Activated T-helper 17 cell treated with anti-CD3 and anti-CD28 coated beads, Interleukin-2, amount 50 U/mL, for 72 hours (primary cell): Measurements from ENCODE around the gene CCNY. TPM values are rescaled to one million over a fixed set of nuclear protein-coding genes. Genes with fewer than 3 reads are reported as not detected.

Experiments used
- ATAC-seq: fragments of 150-1000 bp; cut with Tn5 transposase; replicated peaks from 2 replicates; pipeline ENCODE4 v1.10.0; 2021; ENCODE audit warnings: mild to moderate bottlenecking, moderate library complexity
- H3K27ac Mint-ChIP-seq: one replicate; pipeline ENCODE4 v1.8.0; 2022; ENCODE audit warnings: mixed read lengths
- H3K27me3 Mint-ChIP-seq: one replicate; pipeline ENCODE4 v1.8.0; 2022; ENCODE audit warnings: mixed read lengths
- H3K36me3 Mint-ChIP-seq: one replicate; pipeline ENCODE4 v1.8.0; 2022; ENCODE audit warnings: low read depth, mild to moderate bottlenecking, mixed read lengths
- H3K4me1 Mint-ChIP-seq: one replicate; pipeline ENCODE4 v1.8.0; 2022; ENCODE audit warnings: mixed read lengths
- H3K4me3 Mint-ChIP-seq: one replicate; pipeline ENCODE4 v1.8.0; 2022; ENCODE audit warnings: mild to moderate bottlenecking, mixed read lengths
- H3K9me3 Mint-ChIP-seq: one replicate; pipeline ENCODE4 v1.8.0; 2022; ENCODE audit warnings: mixed read lengths
- total RNA-seq, 2 donors: library from RNA; stranded (reverse); gene quantifications; one replicate each; pipeline ENCODE4 v1.2.3, GENCODE V29; 2022

Gene CCNY
- total RNA-seq, 2 donors from 2014 or later: 29.4 to 42.3 TPM

DNA sequence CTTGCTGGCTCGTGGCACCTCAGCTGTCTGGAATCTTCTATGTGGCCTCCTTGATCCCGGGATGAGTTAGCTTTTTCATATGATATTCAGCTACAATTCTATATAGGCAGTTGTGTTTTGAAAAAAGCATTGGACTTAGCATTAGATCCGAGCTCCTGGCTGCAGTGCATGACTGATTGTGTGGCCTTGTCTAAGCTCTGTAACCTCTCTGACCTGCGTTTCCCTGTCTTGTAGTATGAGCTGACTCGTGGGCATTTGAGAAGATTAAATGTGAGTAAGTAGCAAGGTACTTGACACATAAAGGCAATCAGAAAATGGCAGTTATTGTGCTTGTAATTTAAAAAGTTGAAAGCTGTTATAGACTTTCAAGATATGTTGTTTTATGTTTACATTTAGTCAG is 85.9 kb downstream of the CCNY start:
- peaks cover 5% of the 10 kb centered on the region for H3K36me3 Mint-ChIP-seq
- H3K4me3 Mint-ChIP-seq: no peak overlapping the region
- ATAC-seq: no peak
- no peak overlapping the region for H3K27ac Mint-ChIP-seq
- H3K27me3 Mint-ChIP-seq: no peaks in the 10 kb centered on the region
- H3K9me3 Mint-ChIP-seq: no peaks in the 10 kb centered on the region
- H3K4me1 Mint-ChIP-seq: peaks cover 38% of the 10 kb centered on the region

DNA sequence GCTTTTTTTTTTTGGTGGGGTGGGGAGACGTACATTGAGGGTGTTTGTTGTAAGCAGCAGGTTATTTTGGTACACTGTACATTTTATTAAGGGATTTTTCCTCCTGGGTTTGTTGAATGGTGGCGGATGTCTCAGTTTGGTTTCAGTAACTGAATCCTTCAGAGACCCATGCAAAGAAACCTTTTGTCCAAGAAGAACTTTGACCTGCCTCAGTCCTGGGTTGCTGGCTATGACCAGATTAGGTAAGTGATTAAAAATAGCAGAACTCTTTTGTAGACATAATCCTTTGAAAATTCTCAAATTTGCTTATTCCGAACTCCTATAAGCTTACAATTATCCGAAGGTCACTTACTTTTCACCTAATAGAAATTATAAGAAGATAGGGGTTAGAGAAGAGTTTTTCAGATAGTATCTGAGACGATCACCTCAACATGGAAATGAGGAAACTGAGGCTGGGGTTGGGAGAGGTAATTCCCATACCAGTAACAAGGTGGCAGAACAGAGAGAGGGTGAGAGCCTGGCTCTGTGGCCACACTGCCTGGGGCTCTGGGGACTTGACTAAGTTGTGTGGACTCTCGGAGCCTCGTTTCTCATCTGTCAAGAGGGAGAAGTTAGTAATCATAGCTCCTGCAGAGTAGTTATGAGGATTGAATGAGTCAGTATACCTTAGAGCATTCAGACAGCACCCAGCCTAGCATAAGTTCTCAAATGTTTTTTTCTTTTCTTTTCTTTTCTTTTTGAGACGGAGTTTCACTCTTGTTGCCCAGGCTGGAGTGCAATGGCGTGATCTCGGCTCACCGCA is 87.4 kb downstream of the CCNY start:
- no peak for ATAC-seq
- no peaks in the 10 kb centered on the region for H3K27me3 Mint-ChIP-seq
- H3K4me3 Mint-ChIP-seq: no peak overlapping the region
- H3K27ac Mint-ChIP-seq: no peak overlapping the region
- H3K4me1 Mint-ChIP-seq: peaks cover 35% of the 10 kb centered on the region
- peaks cover 5% of the 10 kb centered on the region for H3K36me3 Mint-ChIP-seq
- no peaks in the 10 kb centered on the region for H3K9me3 Mint-ChIP-seq

DNA sequence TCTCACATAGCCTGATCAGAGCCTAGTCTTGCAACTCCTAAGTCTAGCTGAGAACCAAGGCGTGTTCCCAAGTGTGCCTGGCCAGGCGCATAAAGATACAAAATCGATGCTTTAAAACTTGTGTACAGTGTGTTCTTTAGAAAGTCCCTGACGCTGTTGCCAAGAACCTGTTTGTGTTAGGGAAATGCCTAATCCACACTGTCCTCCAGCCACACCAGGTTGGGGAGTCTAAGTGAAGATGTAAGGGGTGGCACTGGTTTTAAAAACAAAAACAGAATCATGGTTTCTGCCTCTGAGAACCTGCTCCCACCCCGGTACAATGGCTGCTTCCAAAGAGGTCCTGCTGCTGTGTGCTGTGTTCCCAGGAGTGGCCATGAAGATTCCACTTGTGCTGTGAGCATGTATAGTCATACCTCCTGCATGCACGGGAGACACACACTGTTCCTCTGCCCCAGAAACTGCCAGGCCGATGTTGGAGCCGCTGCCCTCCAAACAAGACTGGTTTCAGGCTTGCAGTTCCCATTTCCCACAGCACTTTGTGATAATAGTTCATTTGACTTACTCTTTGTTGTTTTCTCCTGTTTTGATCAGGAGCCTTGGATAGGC is 88.5 kb downstream of the CCNY start:
- Mint-ChIP-seq H3K27ac (no peak overlapping the region), H3K27me3 (no peaks in the 10 kb centered on the region), H3K9me3 (no peaks in the 10 kb centered on the region), H3K36me3 (no peaks in the 10 kb centered on the region), H3K4me3 (no peak overlapping the region), H3K4me1 (peaks cover 27% of the 10 kb centered on the region)
- ATAC-seq: no peak

DNA sequence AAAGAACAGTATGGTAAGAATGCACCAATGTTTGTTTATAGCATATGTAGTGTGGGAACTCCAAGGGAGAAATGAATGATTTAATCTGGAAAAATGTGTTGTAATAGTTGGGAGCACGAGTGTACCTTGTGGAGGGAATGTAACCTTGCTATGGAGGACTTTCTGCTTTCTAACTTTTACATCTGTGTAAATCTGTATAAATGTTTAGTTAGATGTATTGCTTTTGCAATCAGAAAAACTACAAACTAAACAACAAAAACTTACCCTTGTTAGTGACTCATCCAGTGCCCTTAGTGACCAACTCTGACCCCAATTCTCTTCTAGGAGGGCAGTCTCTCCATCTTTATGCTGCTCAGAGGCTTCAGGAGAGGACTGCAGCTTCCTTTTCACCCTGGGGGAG is 89.3 kb downstream of the CCNY start:
- no peaks in the 10 kb centered on the region for H3K27me3 Mint-ChIP-seq
- H3K4me3 Mint-ChIP-seq: no peak overlapping the region
- H3K9me3 Mint-ChIP-seq: no peaks in the 10 kb centered on the region
- no peak overlapping the region for H3K27ac Mint-ChIP-seq
- ATAC-seq: no peak
- peaks cover 24% of the 10 kb centered on the region for H3K4me1 Mint-ChIP-seq
- H3K36me3 Mint-ChIP-seq: no peaks in the 10 kb centered on the region

DNA sequence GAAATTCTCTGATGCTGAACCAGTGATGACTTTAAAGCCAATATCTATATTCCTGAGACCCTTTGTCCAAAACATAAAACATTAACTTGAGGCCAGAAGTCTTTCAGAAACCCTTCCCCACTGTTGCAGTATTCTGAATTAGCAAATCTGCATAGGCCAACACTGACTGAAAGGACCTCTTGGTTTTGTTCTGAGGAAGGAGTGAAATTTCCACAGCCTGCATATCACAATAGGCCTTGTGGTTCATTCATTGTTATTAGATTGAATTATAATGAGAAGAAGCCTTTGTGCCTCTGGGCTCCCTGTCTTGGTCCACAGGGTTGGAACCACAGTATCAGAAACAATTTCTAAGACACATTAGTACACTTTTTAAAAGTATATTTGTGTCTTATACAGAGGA is 90.3 kb downstream of the CCNY start:
- Mint-ChIP-seq H3K9me3 (no peaks in the 10 kb centered on the region), H3K27me3 (no peaks in the 10 kb centered on the region), H3K4me1 (peaks cover 22% of the 10 kb centered on the region), H3K27ac (no peak overlapping the region), H3K36me3 (no peaks in the 10 kb centered on the region), H3K4me3 (no peak overlapping the region)
- no peak for ATAC-seq

DNA sequence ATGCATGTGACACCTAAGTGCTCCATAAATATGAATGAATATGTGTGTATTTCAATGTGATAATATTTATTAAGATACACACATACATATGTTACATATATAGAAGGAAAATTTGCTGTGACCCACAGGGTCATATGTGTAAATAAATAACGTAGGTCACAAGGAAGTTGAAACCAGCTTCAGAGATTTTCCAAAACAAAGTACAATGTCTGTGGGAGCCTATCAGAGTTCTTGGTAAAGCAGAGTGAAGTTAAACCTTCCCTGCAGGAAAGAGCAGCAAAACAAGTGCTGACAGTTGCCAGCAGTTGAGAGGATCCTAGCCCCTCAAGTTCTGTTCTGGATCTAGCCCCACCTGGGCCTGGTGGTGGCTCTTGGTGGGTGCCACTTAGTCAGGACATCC is 91.2 kb downstream of the CCNY start:
- Mint-ChIP-seq H3K27ac (no peak overlapping the region), H3K27me3 (no peaks in the 10 kb centered on the region), H3K9me3 (no peaks in the 10 kb centered on the region), H3K36me3 (no peaks in the 10 kb centered on the region), H3K4me3 (no peak overlapping the region), H3K4me1 (peaks cover 20% of the 10 kb centered on the region)
- no peak for ATAC-seq

DNA sequence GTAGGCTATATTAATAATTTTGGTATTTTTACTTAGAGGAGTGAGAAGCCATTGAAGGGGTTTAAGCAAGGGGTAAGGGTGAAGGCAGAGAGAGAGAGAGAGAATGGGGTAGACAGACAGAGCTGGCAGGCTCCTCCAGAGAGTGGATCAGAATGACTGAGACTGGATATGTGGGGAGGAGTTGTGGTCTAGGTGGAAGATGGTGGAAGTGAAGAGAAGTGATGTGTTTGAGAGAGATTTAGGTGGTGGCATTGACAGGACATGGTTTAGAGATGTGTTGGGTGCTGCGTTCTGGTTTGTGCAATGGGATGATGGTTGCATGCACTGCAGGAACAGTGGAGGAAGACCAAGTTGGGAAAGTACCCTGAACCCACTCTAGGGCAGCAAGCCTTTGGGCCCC is 92.2 kb downstream of the CCNY start:
- Mint-ChIP-seq H3K9me3 (no peaks in the 10 kb centered on the region), H3K36me3 (no peaks in the 10 kb centered on the region), H3K27me3 (no peaks in the 10 kb centered on the region), H3K4me3 (no peak overlapping the region), H3K27ac (peak overlapping the region; percentile 31), H3K4me1 (peaks cover 20% of the 10 kb centered on the region)
- peak; percentile 66 for ATAC-seq

DNA sequence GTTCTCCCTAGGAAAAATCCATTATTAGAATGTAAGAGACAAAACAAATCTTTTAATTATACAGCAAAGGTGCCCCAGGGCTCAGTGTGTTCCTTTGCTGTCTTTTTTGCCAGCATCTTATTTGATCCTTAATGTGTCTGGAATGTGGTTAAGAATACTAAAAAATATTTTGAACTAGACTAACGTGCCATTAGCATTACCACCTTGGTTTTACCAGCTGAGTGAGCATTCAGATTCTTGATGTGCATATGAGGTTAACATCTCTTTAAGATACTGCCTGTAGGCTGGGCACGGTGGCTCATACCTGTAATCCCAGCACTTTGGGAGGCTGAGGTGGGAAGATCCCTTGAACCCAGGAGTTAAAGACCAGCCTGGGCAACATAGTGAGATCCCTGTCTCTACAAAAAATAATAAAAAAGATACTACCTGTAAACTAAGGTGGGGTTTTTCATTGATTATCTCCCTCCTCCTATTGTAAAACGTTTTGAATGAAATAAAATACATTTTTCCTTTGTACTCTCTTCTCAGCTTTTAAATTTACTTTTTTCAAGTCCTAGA is 96.6 kb downstream of the CCNY start:
- H3K9me3 Mint-ChIP-seq: peaks cover 5% of the 10 kb centered on the region
- H3K4me1 Mint-ChIP-seq: peaks cover 34% of the 10 kb centered on the region
- H3K36me3 Mint-ChIP-seq: peaks cover 29% of the 10 kb centered on the region

DNA sequence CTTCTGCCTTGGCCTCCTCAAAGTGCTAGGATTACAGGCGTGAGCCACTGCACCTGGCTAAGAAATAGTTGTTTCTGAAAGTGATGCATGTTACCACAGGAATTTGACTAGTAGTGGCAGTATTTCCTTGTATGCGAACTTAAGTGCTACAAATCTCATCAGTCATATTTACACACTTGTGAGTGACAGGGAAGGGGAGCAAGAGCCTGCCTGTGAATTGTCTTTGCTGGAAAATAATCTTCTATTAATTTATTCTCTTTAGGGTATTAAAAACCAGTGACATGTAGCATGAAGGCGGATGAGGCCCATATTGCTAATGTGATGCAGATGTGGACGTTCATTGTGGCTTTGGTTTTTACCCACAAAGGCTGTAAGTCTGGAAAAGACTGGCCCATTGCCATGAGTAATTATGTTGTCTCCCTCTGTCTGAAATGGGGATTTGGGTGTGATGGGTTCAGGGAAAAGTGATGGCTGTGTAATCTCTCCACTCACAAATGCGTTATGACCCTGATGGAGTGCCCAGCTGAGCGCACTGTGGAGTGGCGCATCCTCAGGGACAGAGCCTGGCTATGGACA is 97.6 kb downstream of the CCNY start:
- ATAC-seq: peak; percentile 83

More for the DNA sequence above, 96.6 kb downstream of the CCNY start:
- H3K4me3 Mint-ChIP-seq: no peak overlapping the region
- ATAC-seq: no peak
- no peaks in the 10 kb centered on the region for H3K27me3 Mint-ChIP-seq
- no peak overlapping the region for H3K27ac Mint-ChIP-seq

DNA sequence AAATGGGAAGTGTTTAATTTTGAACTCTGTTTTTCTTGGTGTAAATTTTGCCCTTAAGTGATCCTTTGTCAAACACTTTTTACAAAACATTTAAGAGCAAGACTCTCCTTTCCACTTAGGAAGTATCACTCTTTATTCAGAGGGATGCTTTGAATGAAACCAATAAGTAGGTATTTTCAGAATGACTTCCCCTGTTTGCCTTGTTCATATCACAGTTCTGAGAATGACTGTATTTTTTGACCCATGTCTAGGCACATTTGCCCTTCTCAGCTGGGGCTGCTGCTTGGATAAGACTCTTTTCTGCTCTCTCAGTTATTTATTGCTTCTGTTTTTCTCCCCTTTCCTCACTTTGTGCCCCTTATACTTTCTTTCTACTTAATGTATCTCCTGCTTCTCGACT is 98.2 kb downstream of the CCNY start:
- peaks cover 16% of the 10 kb centered on the region for H3K9me3 Mint-ChIP-seq
- peak overlapping the region; percentile 49 for H3K4me3 Mint-ChIP-seq
- H3K4me1 Mint-ChIP-seq: peaks cover 34% of the 10 kb centered on the region
- ATAC-seq: peak; percentile 87
- H3K27me3 Mint-ChIP-seq: no peaks in the 10 kb centered on the region
- H3K27ac Mint-ChIP-seq: peak overlapping the region; percentile 86
- peaks cover 39% of the 10 kb centered on the region for H3K36me3 Mint-ChIP-seq

More for the DNA sequence above, 97.6 kb downstream of the CCNY start:
- H3K36me3 Mint-ChIP-seq: peaks cover 35% of the 10 kb centered on the region
- peak overlapping the region; percentile 86 for H3K27ac Mint-ChIP-seq
- peaks cover 10% of the 10 kb centered on the region for H3K9me3 Mint-ChIP-seq
- H3K4me1 Mint-ChIP-seq: peaks cover 30% of the 10 kb centered on the region
- H3K27me3 Mint-ChIP-seq: no peaks in the 10 kb centered on the region
- H3K4me3 Mint-ChIP-seq: peak overlapping the region; percentile 49

DNA sequence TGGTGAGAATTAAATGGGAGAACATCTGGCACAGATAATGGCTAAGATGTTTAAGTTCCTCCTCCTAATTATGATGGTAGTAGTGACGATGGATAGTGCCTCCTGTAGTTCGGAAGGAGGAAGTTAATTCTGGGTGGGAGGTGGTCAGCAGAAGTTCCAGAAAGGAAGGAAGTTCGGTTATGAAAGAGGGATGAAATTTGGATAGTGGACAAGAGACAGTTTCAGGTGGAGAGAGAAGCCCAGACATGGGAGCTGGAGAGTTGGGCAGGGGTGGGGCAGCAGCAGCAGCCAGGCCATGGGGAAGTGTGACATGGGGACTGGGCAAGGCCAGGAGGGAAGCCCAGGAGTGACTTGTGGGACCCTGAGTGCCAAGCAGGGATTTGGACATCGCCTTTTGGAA is 99.5 kb downstream of the CCNY start:
- H3K27ac Mint-ChIP-seq: peak overlapping the region; percentile 52
- H3K9me3 Mint-ChIP-seq: peaks cover 17% of the 10 kb centered on the region
- no peak overlapping the region for H3K4me3 Mint-ChIP-seq
- no peaks in the 10 kb centered on the region for H3K27me3 Mint-ChIP-seq
- no peak for ATAC-seq
- H3K36me3 Mint-ChIP-seq: peaks cover 39% of the 10 kb centered on the region
- peaks cover 37% of the 10 kb centered on the region for H3K4me1 Mint-ChIP-seq

DNA sequence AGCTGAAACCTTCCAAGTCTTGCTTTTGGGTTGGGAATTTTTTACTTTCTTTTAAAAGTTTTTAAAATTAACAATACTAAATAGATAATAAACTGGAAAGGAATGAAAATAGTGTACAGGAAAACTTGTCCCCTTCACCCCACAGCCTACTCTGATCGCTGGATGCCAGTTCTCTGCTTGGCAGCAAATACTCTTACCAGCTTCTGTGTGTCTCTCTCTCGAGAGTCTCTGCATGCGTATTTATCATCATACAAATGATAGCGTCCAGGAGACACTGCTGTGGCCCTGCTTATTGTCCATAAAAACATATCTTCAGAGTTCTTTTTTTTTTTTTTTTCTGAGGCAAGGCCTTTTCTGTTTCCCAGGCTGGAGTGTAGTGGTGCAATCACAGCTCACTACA is 101.5 kb downstream of the CCNY start:
- H3K36me3 Mint-ChIP-seq: peaks cover 44% of the 10 kb centered on the region
- no peak overlapping the region for H3K27ac Mint-ChIP-seq
- no peak for ATAC-seq
- peaks cover 50% of the 10 kb centered on the region for H3K4me1 Mint-ChIP-seq
- peaks cover 17% of the 10 kb centered on the region for H3K9me3 Mint-ChIP-seq
- H3K4me3 Mint-ChIP-seq: no peak overlapping the region
- no peaks in the 10 kb centered on the region for H3K27me3 Mint-ChIP-seq

DNA sequence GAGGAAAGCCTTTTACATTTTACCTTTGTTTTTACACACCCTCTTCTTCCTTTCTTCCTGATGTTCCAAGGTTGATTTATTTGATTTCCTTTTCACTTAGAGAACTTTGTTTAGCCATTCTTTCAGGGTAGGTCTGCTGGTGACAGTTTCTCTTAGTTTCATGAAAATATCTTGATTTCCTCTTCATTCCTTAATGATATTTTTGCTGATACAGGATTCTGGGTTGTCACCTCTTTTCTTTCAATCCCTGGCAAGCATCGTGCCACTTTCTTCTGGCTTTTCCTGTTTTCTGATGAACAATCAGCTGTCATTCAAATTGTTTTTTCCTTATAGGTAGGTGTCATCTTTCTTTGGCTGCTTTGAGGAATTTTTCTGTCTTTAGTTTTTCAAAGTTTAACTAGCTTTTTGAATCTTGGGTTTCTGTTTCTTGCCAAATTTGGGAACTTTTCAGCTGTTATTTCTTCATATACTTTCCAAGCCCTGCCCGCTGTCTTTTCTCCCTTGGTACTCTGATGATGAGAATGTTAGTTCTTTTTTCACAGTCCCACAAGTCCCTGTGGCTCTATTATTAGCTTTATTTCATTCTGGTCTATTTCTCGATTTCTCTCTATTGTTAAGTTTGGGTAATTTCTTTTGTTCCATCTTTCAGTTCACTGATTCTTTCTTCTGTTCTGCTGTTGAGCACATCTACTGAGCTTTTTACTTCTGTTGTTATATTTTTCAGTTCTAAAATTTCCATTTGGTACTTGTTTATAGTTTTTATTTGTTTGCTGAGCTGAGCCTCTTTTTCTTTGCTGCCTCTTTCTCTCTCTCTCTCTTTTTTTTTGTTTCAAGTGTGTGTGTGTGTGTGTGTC is 102.6 kb downstream of the CCNY start:
- H3K27me3 Mint-ChIP-seq: no peaks in the 10 kb centered on the region
- peaks cover 49% of the 10 kb centered on the region for H3K4me1 Mint-ChIP-seq
- H3K36me3 Mint-ChIP-seq: peaks cover 44% of the 10 kb centered on the region
- no peak overlapping the region for H3K4me3 Mint-ChIP-seq
- peaks cover 17% of the 10 kb centered on the region for H3K9me3 Mint-ChIP-seq
- no peak for ATAC-seq
- peak overlapping the region; percentile 29 for H3K27ac Mint-ChIP-seq

DNA sequence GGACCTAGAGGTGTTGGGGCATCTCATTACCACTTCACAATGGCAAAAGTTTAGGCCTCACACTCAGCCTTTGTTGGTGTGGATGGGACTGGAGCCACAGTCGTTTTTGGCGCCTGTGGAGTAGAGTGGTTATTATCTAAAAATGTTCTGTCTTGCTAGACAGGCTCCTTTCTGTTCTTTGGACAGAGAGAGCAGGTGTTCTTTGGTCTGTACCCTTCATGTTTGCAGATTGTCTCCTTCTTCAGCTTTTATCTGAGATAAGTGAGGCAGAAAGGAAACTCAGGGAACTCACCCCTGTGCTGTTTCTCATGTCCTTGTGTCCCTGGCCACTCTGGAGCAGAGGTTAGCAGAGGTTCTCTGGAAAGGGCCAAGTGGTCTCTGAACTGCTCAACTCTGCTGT is 103.7 kb downstream of the CCNY start:
- no peak overlapping the region for H3K4me3 Mint-ChIP-seq
- ATAC-seq: no peak
- H3K4me1 Mint-ChIP-seq: peaks cover 43% of the 10 kb centered on the region
- H3K27me3 Mint-ChIP-seq: no peaks in the 10 kb centered on the region
- H3K27ac Mint-ChIP-seq: peak overlapping the region; percentile 98
- H3K9me3 Mint-ChIP-seq: peaks cover 22% of the 10 kb centered on the region
- peaks cover 34% of the 10 kb centered on the region for H3K36me3 Mint-ChIP-seq
